Fibroblast of mammary gland (primary cell): ENCODE measurements around the gene LRMDA.

Source experiments
- DNase-seq: peaks from one replicate; pipeline ENCODE4 v3.0.0-alpha.2; 2010; ENCODE audit warnings: low read depth
- H3K4me3 ChIP-seq: 2 replicates; pipeline ENCODE4 v1.5.1; 2011; ENCODE audit warnings: low read depth, mild to moderate bottlenecking, low read length, moderate library complexity; ENCODE audit not compliant: control insufficient read depth
- CTCF ChIP-seq: conservative IDR thresholded peaks from 2 replicates; pipeline ENCODE4 v1.5.1; 2011; ENCODE audit warnings: low read depth, low read length, inconsistent platforms; ENCODE audit not compliant: control insufficient read depth, insufficient read depth

The LRMDA gene

GRCh38 chr10:75565286-75566251 lies 134.1 kb downstream of the LRMDA start:
- DNase-seq: no peak
- no peak overlapping the region for H3K4me3 ChIP-seq
- TF ChIP-seq CTCF: no peak

- H3K4me3 ChIP-seq: no peak overlapping the region
- no peak for TF ChIP-seq CTCF
- DNase-seq: peak; percentile 11
These were observed 137.2 kb downstream of the LRMDA start for GRCh38 chr10:75568450-75569130.

GRCh38 chr10:75569506-75569905 lies 138.1 kb downstream of the LRMDA start:
- DNase-seq: no peak
- no peak overlapping the region for H3K4me3 ChIP-seq
- no peak for TF ChIP-seq CTCF

- no peak overlapping the region for H3K4me3 ChIP-seq
- DNase-seq: no peak
- TF ChIP-seq CTCF: no peak
These were observed 141.1 kb downstream of the LRMDA start for GRCh38 chr10:75572478-75572877.

GRCh38 chr10:75575940-75576339 lies 144.5 kb downstream of the LRMDA start:
- TF ChIP-seq CTCF: no peak
- H3K4me3 ChIP-seq: no peak overlapping the region
- DNase-seq: no peak

- TF ChIP-seq CTCF: no peak
- no peak overlapping the region for H3K4me3 ChIP-seq
- no peak for DNase-seq
These were observed 150.7 kb downstream of the LRMDA start for GRCh38 chr10:75582102-75582501.
